ENCODE measurements around the gene PRSS57. TPM values are rescaled to one million over a fixed set of nuclear protein-coding genes. Genes with fewer than 3 reads are reported as not detected.

PRSS57 gene
- total RNA-seq, 1 experiment from 2014 or later: not detected

DNA sequence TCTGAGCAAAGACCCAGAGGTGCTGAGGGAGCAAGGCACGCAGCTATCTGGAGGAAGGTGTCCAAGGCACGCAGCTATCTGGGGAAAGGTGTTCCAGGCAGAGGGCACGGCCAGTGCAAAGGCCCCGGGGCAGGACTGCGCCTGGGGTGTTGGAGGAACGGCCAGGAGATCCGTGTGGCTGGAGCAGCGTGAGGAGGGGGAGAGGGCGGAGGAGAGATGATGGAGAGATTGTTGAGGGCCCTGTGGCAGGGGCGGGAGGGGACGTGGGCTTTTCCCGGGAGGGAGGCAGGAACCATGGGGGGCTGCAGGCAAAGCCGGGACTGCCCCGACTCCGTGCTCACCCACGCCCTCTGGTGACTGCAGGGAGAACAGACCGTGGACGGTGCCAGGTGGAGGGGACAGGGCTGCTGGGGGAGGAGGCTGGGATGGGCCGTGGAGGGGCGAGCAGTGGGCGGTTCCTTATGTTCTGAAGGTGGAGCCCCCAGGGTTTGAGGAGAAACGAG lies 42.4 kb upstream of the PRSS57 start:
- Histone ChIP-seq H3K27ac (ENCODE audit: low read length) (no peak overlapping the region), H3K4me1 (ENCODE audit: control insufficient read depth, insufficient read depth, low read length) (no peaks in the 10 kb centered on the region), H3K9me3 (ENCODE audit: control insufficient read depth, insufficient read depth, low read depth, low read length) (no peaks in the 10 kb centered on the region), H3K27me3 (ENCODE audit: control insufficient read depth, insufficient read depth, low read length) (no peaks in the 10 kb centered on the region), H3K4me3 (ENCODE audit: low read depth in 2 of 2, low read length in 2 of 2) (no peak overlapping the region), H3K36me3 (ENCODE audit: control insufficient read depth, insufficient read depth, low read length) (no peaks in the 10 kb centered on the region)
- DNase-seq (ENCODE audit: low read depth, low spot score): no peak
- intact Hi-C loops (cut with micrococcal nuclease; ENCODE audit: unreplicated experiment): no loop called here
- no TSS peak for BruUV-seq (replicated peaks)
- TF ChIP-seq, protein P1, sequence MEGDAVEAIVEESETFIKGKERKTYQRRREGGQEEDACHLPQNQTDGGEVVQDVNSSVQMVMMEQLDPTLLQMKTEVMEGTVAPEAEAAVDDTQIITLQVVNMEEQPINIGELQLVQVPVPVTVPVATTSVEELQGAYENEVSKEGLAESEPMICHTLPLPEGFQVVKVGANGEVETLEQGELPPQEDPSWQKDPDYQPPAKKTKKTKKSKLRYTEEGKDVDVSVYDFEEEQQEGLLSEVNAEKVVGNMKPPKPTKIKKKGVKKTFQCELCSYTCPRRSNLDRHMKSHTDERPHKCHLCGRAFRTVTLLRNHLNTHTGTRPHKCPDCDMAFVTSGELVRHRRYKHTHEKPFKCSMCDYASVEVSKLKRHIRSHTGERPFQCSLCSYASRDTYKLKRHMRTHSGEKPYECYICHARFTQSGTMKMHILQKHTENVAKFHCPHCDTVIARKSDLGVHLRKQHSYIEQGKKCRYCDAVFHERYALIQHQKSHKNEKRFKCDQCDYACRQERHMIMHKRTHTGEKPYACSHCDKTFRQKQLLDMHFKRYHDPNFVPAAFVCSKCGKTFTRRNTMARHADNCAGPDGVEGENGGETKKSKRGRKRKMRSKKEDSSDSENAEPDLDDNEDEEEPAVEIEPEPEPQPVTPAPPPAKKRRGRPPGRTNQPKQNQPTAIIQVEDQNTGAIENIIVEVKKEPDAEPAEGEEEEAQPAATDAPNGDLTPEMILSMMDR (IDR thresholded peaks at IDR 0.05): peak; percentile 82
- no peak for TF ChIP-seq SIN3A (IDR thresholded peaks at IDR 0.05; ENCODE audit: borderline replicate concordance, insufficient read depth, low read depth, low read length)
- TF ChIP-seq, protein P2, sequence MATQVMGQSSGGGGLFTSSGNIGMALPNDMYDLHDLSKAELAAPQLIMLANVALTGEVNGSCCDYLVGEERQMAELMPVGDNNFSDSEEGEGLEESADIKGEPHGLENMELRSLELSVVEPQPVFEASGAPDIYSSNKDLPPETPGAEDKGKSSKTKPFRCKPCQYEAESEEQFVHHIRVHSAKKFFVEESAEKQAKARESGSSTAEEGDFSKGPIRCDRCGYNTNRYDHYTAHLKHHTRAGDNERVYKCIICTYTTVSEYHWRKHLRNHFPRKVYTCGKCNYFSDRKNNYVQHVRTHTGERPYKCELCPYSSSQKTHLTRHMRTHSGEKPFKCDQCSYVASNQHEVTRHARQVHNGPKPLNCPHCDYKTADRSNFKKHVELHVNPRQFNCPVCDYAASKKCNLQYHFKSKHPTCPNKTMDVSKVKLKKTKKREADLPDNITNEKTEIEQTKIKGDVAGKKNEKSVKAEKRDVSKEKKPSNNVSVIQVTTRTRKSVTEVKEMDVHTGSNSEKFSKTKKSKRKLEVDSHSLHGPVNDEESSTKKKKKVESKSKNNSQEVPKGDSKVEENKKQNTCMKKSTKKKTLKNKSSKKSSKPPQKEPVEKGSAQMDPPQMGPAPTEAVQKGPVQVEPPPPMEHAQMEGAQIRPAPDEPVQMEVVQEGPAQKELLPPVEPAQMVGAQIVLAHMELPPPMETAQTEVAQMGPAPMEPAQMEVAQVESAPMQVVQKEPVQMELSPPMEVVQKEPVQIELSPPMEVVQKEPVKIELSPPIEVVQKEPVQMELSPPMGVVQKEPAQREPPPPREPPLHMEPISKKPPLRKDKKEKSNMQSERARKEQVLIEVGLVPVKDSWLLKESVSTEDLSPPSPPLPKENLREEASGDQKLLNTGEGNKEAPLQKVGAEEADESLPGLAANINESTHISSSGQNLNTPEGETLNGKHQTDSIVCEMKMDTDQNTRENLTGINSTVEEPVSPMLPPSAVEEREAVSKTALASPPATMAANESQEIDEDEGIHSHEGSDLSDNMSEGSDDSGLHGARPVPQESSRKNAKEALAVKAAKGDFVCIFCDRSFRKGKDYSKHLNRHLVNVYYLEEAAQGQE (IDR thresholded peaks at IDR 0.05; ENCODE audit: insufficient read depth in 1 of 2, low read depth in 2 of 2, low read length in 1 of 2): no peak
- in situ Hi-C loops (cut with HindIII; ENCODE audit: low pct_unique_long_range_greater_than_20kb, low sequenced_read_pairs): no loop called here
- POLR2A ChIA-PET: no interaction called here
- ATAC-seq: peak; percentile 77
- CTCF ChIA-PET: interaction anchor here (0.5 to 0.9 kb wide), 2 partner anchors 38 to 65 kb away, joined by 3 to 4 read pairs; no protein-coding TSS in a partner anchor

DNA sequence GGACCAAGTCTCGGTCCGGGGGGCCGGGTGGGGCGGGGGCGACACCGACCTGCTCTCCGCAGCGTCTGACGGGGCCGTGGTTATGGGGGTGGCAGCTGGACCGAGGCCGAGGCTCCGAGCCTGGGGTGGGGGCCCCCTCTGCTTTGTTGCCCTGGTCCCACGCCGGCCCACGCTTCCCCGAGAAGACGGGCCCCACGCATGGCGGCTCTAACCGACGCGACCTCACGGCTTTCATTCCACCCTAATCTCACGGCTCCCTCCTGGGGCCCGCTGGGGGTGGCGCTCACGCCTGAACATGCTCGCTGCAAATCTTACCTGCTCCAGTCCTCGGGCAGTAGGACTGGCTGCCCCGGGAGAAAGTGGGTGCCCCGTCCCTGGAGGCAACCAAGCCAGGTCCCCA lies 40.9 kb upstream of the PRSS57 start:
- in situ Hi-C loops (cut with HindIII; ENCODE audit: low pct_unique_long_range_greater_than_20kb, low sequenced_read_pairs) (no loop called here), intact Hi-C loops (cut with micrococcal nuclease; ENCODE audit: unreplicated experiment) (no loop called here)
- POLR2A ChIA-PET: no interaction called here
- CTCF ChIA-PET: no interaction called here
- no peaks in the 10 kb centered on the region for H3K9me3 ChIP-seq (ENCODE audit: control insufficient read depth, insufficient read depth, low read depth, low read length)
- TF ChIP-seq, protein P1 (IDR thresholded peaks at IDR 0.05): no peak
- TF ChIP-seq SIN3A (IDR thresholded peaks at IDR 0.05; ENCODE audit: borderline replicate concordance, insufficient read depth, low read depth, low read length): no peak
- TF ChIP-seq, protein P2 (IDR thresholded peaks at IDR 0.05; ENCODE audit: insufficient read depth in 1 of 2, low read depth in 2 of 2, low read length in 1 of 2): no peak
- no peak for TF ChIP-seq POLR2AphosphoS5 (IDR thresholded peaks at IDR 0.05; ENCODE audit: low read depth, low read length)
- no peak for TF ChIP-seq TCF7L2 (IDR thresholded peaks at IDR 0.05; ENCODE audit: low read depth, low read length)
- no peaks in the 10 kb centered on the region for H3K27me3 ChIP-seq (ENCODE audit: control insufficient read depth, insufficient read depth, low read length)
- no TSS peak for BruUV-seq (replicated peaks)
- no peak for ATAC-seq
- H3K27ac ChIP-seq (ENCODE audit: low read length): no peak overlapping the region
- DNase-seq (ENCODE audit: low read depth, low spot score): no peak
- H3K4me3 ChIP-seq (ENCODE audit: low read depth in 2 of 2, low read length in 2 of 2): no peak overlapping the region
- no peaks in the 10 kb centered on the region for H3K36me3 ChIP-seq (ENCODE audit: control insufficient read depth, insufficient read depth, low read length)
- no peaks in the 10 kb centered on the region for H3K4me1 ChIP-seq (ENCODE audit: control insufficient read depth, insufficient read depth, low read length)

Measured in Panc1 (cell line).